Measurements from ENCODE around the gene EEF1G. TPM values are rescaled to one million over a fixed set of nuclear protein-coding genes. Genes with fewer than 3 reads are reported as not detected.

Gene EEF1G
- total and polyA plus RNA-seq, 4 donors: 941 to 1,160 (median 1,086) TPM

- DNase-seq (peak; percentile 84 to 89 (median 86)), ATAC-seq (ENCODE audit: insufficient read depth, low FRiP score) (peak; percentile 63)
- Histone ChIP-seq H3K9ac (ENCODE audit: insufficient read depth in 1 of 2, low read length in 2 of 2) (peak overlapping the region in 1 of 2 donors; percentile 36), H3K9me3 (ENCODE audit: control insufficient read depth in 4 of 4, insufficient read depth in 3 of 4, low read length in 3 of 4) (no peaks in the 10 kb centered on the region), H3K4me3 (no peak overlapping the region), H3K36me3 (ENCODE audit: control insufficient read depth in 4 of 4, insufficient read depth in 4 of 4, low read length in 4 of 4) (peaks cover 10 to 23% (median 12%) of the 10 kb centered on the region in 4 donors), H3K4me1 (ENCODE audit: control insufficient read depth in 5 of 5, insufficient read depth in 5 of 5, low read length in 5 of 5) (peaks cover 26 to 59% (median 36%) of the 10 kb centered on the region in 5 donors), H3K27me3 (ENCODE audit: control insufficient read depth in 3 of 3, insufficient read depth in 3 of 3, low read length in 2 of 3) (no peaks in the 10 kb centered on the region), H3K27ac (ENCODE audit: low read depth in 1 of 2, low read length in 1 of 2) (peak overlapping the region; percentile 62 to 99)
- WGBS, 2 donors: 4% methylated on average over 14 of the region's 14 CpGs
- no peak for TF ChIP-seq CTCF (IDR thresholded peaks at IDR 0.05; ENCODE audit: control extremely low read depth, extremely low read depth)
These were observed 17.4 kb downstream of the EEF1G start for GRCh38 chr11:62556108-62556874.

- Histone ChIP-seq H3K27ac (ENCODE audit: low read depth in 1 of 2, low read length in 1 of 2) (peak overlapping the region; percentile 62 to 99), H3K4me3 (no peak overlapping the region), H3K27me3 (ENCODE audit: control insufficient read depth in 3 of 3, insufficient read depth in 3 of 3, low read length in 2 of 3) (no peaks in the 10 kb centered on the region), H3K9ac (ENCODE audit: insufficient read depth in 1 of 2, low read length in 2 of 2) (peak overlapping the region in 1 of 2 donors; percentile 40), H3K36me3 (ENCODE audit: control insufficient read depth in 4 of 4, insufficient read depth in 4 of 4, low read length in 4 of 4) (peaks cover 10 to 23% (median 12%) of the 10 kb centered on the region in 4 donors), H3K4me1 (ENCODE audit: control insufficient read depth in 5 of 5, insufficient read depth in 5 of 5, low read length in 5 of 5) (peaks cover 26 to 59% (median 36%) of the 10 kb centered on the region in 5 donors), H3K9me3 (ENCODE audit: control insufficient read depth in 4 of 4, insufficient read depth in 3 of 4, low read length in 3 of 4) (no peaks in the 10 kb centered on the region)
- DNase-seq (peak; percentile 58 to 88 (median 80)), ATAC-seq (ENCODE audit: insufficient read depth, low FRiP score) (no peak)
- WGBS, 2 donors: 3 to 11% methylated on average over 4 of the region's 4 CpGs
- TF ChIP-seq CTCF (IDR thresholded peaks at IDR 0.05; ENCODE audit: control extremely low read depth, extremely low read depth): no peak
These were observed 18.1 kb downstream of the EEF1G start for GRCh38 chr11:62555464-62556107.

- Histone ChIP-seq H3K4me3 (no peak overlapping the region), H3K4me1 (ENCODE audit: control insufficient read depth in 5 of 5, insufficient read depth in 5 of 5, low read length in 5 of 5) (peaks cover 26 to 59% (median 36%) of the 10 kb centered on the region in 5 donors), H3K27ac (ENCODE audit: low read depth in 1 of 2, low read length in 1 of 2) (peak overlapping the region; percentile 88 to 99), H3K9ac (ENCODE audit: insufficient read depth in 1 of 2, low read length in 2 of 2) (peak overlapping the region in 1 of 2 donors; percentile 67), H3K27me3 (ENCODE audit: control insufficient read depth in 3 of 3, insufficient read depth in 3 of 3, low read length in 2 of 3) (no peaks in the 10 kb centered on the region), H3K9me3 (ENCODE audit: control insufficient read depth in 4 of 4, insufficient read depth in 3 of 4, low read length in 3 of 4) (no peaks in the 10 kb centered on the region), H3K36me3 (ENCODE audit: control insufficient read depth in 4 of 4, insufficient read depth in 4 of 4, low read length in 4 of 4) (peaks cover 6 to 13% (median 9%) of the 10 kb centered on the region in 4 donors)
- DNase-seq (peak; percentile 58 to 65 (median 63)), ATAC-seq (ENCODE audit: insufficient read depth, low FRiP score) (no peak)
- WGBS, 2 donors: 70% methylated on average over 7 of the region's 7 CpGs
- no peak for TF ChIP-seq CTCF (IDR thresholded peaks at IDR 0.05; ENCODE audit: control extremely low read depth, extremely low read depth)
These were observed 19.1 kb downstream of the EEF1G start for GRCh38 chr11:62554387-62555167.
